Caco-2 (cell line): ENCODE results near the gene TSHZ3. TPM values are rescaled to one million over a fixed set of nuclear protein-coding genes. Genes with fewer than 3 reads are reported as not detected.

ENCODE experiments used
- BruUV-seq: library from RNA; stranded (reverse); fragments of 400-500 nt; replicated peaks from 2 replicates; lab custom pipeline; 2021; lab: Mats Ljungman, UMichigan
- CTCF ChIA-PET: fragments of 300-600 bp; sonication (Branson Sonifier 250); formaldehyde crosslinking; loops from one replicate; lab custom pipeline; 2022; ENCODE audit warnings: antibody characterized with exemption; lab: Charles Lee
- POLR2A ChIA-PET: fragments of 300-600 bp; sonication (Branson Sonifier 250); formaldehyde crosslinking; loops from one replicate; lab custom pipeline; 2022; ENCODE audit warnings: antibody characterized with exemption; lab: Charles Lee
- DNase-seq, 2 experiments: peaks; one replicate each; pipeline versions ENCODE4 v3.0.0 to v3.0.0-alpha.2; 2020 to 2022
- H3K27me3 ChIP-seq: replicated peaks from 2 replicates; pipeline ENCODE4 v1.6.0; 2011; ENCODE audit warnings: low read length; ENCODE audit not compliant: control insufficient read depth, insufficient read depth
- H3K36me3 ChIP-seq: 2 replicates; pipeline ENCODE4 v1.5.1; 2011; ENCODE audit warnings: low read length; ENCODE audit not compliant: control insufficient read depth, insufficient read depth
- H3K4me1 ChIP-seq: fragments of 250-450 bp; sonication (Bioruptor Pico); 2 replicates; pipeline ENCODE4 v1.5.1; 2020; ENCODE audit warnings: mild to moderate bottlenecking
- H3K4me3 ChIP-seq: 2 replicates; pipeline ENCODE4 v1.5.1; 2011; ENCODE audit warnings: low read depth, mild to moderate bottlenecking, control low read depth, low read length
- H3K9me3 ChIP-seq: fragments of 250-450 bp; sonication (Bioruptor Pico); 2 replicates; pipeline ENCODE4 v1.5.1; 2020; ENCODE audit warnings: mild to moderate bottlenecking, moderate library complexity
- H3K27ac Mint-ChIP-seq: one replicate; pipeline ENCODE4 v1.8.0; 2022; ENCODE audit warnings: mixed read lengths; ENCODE audit not compliant: unreplicated experiment
- H3K27me3 Mint-ChIP-seq: one replicate; pipeline ENCODE4 v1.8.0; 2022; ENCODE audit warnings: mixed read lengths; ENCODE audit not compliant: insufficient read depth, unreplicated experiment
- H3K36me3 Mint-ChIP-seq: one replicate; pipeline ENCODE4 v1.8.0; 2022; ENCODE audit warnings: mild to moderate bottlenecking, mixed read lengths; ENCODE audit not compliant: insufficient read depth, unreplicated experiment
- H3K4me1 Mint-ChIP-seq: one replicate; pipeline ENCODE4 v1.8.0; 2022; ENCODE audit warnings: low read depth, mixed read lengths; ENCODE audit not compliant: unreplicated experiment
- H3K4me3 Mint-ChIP-seq: one replicate; pipeline ENCODE4 v1.8.0; 2022; ENCODE audit warnings: mild to moderate bottlenecking, moderate library complexity, mixed read lengths; ENCODE audit not compliant: unreplicated experiment
- H3K9me3 Mint-ChIP-seq: one replicate; pipeline ENCODE4 v1.8.0; 2022; ENCODE audit warnings: mixed read lengths; ENCODE audit not compliant: unreplicated experiment
- intact Hi-C: fragments of 100-400 bp; cut with micrococcal nuclease; formaldehyde crosslinking; loops from one replicate; pipeline ENCODE4 v1.10.0; 2022; ENCODE audit not compliant: unreplicated experiment
- total RNA-seq: library from RNA; stranded (reverse); gene quantifications from 2 replicates; pipeline ENCODE4 v1.2.3, GENCODE V29; 2022
- TF ChIP-seq, protein P1 (sequence below), 2 experiments: fragments of 200-600 bp in 1 of 2; IDR thresholded peaks; 1 replicate in 1 of 2; 2 replicates in 1 of 2; pipeline versions ENCODE4 v1.5.1 to v1.8.0; 2011 to 2022; ENCODE audit warnings: antibody characterized with exemption in 1 of 2, control low read depth in 1 of 2, inconsistent platforms in 1 of 2, low read depth in 1 of 2, low read length in 1 of 2, mild to moderate bottlenecking in 1 of 2, moderate library complexity in 1 of 2; ENCODE audit not compliant: insufficient read depth in 1 of 2, severe bottlenecking in 1 of 2, unreplicated experiment in 1 of 2

The TSHZ3 gene
- total RNA-seq, 1 experiment from 2014 or later = not detected

DNA sequence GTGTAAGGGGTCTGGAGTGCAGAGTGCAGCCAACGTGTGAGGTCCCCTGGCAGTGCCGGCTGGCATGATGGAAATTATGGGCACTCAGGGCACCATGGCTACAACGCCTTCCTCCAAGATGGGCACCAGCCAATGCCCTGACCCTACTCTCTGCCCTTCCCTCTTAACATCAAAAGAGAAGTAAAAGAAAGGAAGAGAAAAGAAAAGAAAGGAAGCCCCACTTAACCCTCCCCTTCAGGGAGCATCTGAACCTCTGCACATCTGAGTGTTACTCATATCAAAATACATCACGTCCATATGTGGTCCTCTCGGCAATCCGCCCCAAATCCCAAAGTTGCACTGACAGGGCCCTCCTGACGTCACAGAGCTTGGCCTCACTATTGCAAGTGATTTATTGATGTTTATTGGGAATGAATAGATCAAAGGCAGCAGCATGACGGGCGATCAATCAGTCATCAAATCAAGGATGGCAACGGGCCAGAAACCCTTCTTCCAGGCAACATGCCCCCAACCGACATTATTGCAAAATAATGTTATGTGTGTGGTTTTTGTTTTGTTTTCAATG, 1.3 kb downstream of the TSHZ3 start:
- intact Hi-C loops = no loop called here
- ChIA-PET POLR2A (no interaction called here), CTCF (no interaction called here)
- Mint-ChIP-seq H3K4me1 (no peaks in the 10 kb centered on the region), H3K36me3 (no peaks in the 10 kb centered on the region), H3K4me3 (peak overlapping the region; percentile 67), H3K27me3 (peaks cover 22% of the 10 kb centered on the region), H3K9me3 (no peaks in the 10 kb centered on the region), H3K27ac (no peak overlapping the region)
- Histone ChIP-seq H3K27me3 (no peaks in the 10 kb centered on the region; the same call in 1 of the 2 replicates), H3K9me3 (no peaks in the 10 kb centered on the region), H3K4me3 (no peak overlapping the region), H3K4me1 (no peaks in the 10 kb centered on the region), H3K36me3 (no peaks in the 10 kb centered on the region)
- TF ChIP-seq, protein P1, sequence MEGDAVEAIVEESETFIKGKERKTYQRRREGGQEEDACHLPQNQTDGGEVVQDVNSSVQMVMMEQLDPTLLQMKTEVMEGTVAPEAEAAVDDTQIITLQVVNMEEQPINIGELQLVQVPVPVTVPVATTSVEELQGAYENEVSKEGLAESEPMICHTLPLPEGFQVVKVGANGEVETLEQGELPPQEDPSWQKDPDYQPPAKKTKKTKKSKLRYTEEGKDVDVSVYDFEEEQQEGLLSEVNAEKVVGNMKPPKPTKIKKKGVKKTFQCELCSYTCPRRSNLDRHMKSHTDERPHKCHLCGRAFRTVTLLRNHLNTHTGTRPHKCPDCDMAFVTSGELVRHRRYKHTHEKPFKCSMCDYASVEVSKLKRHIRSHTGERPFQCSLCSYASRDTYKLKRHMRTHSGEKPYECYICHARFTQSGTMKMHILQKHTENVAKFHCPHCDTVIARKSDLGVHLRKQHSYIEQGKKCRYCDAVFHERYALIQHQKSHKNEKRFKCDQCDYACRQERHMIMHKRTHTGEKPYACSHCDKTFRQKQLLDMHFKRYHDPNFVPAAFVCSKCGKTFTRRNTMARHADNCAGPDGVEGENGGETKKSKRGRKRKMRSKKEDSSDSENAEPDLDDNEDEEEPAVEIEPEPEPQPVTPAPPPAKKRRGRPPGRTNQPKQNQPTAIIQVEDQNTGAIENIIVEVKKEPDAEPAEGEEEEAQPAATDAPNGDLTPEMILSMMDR (IDR thresholded peaks at IDR 0.05; ENCODE audit: insufficient read depth in 1 of 2, low read depth in 1 of 2, low read length in 1 of 2, severe bottlenecking in 1 of 2, unreplicated experiment in 1 of 2) = no peak
- DNase-seq = no peak
- BruUV-seq = no TSS peak

- Mint-ChIP-seq H3K27me3 (peaks cover 22% of the 10 kb centered on the region), H3K4me1 (no peaks in the 10 kb centered on the region), H3K36me3 (no peaks in the 10 kb centered on the region), H3K9me3 (no peaks in the 10 kb centered on the region), H3K27ac (no peak overlapping the region), H3K4me3 (peak overlapping the region; percentile 14)
- CTCF ChIA-PET = no interaction called here
- no peaks in the 10 kb centered on the region for H3K36me3 ChIP-seq
- no peak overlapping the region for H3K4me3 ChIP-seq
- no TSS peak for BruUV-seq
- no peaks in the 10 kb centered on the region for H3K27me3 ChIP-seq
- POLR2A ChIA-PET = no interaction called here
- H3K9me3 ChIP-seq = no peaks in the 10 kb centered on the region
- H3K4me1 ChIP-seq = no peaks in the 10 kb centered on the region
- intact Hi-C loops = no loop called here
- DNase-seq = no peak
- TF ChIP-seq, protein P1 (IDR thresholded peaks at IDR 0.05; ENCODE audit: insufficient read depth in 1 of 2, low read depth in 1 of 2, low read length in 1 of 2, severe bottlenecking in 1 of 2, unreplicated experiment in 1 of 2) = no peak
Observed at GRCh38 chr19:31347354-31347753, 1.9 kb downstream of the TSHZ3 start.

DNA sequence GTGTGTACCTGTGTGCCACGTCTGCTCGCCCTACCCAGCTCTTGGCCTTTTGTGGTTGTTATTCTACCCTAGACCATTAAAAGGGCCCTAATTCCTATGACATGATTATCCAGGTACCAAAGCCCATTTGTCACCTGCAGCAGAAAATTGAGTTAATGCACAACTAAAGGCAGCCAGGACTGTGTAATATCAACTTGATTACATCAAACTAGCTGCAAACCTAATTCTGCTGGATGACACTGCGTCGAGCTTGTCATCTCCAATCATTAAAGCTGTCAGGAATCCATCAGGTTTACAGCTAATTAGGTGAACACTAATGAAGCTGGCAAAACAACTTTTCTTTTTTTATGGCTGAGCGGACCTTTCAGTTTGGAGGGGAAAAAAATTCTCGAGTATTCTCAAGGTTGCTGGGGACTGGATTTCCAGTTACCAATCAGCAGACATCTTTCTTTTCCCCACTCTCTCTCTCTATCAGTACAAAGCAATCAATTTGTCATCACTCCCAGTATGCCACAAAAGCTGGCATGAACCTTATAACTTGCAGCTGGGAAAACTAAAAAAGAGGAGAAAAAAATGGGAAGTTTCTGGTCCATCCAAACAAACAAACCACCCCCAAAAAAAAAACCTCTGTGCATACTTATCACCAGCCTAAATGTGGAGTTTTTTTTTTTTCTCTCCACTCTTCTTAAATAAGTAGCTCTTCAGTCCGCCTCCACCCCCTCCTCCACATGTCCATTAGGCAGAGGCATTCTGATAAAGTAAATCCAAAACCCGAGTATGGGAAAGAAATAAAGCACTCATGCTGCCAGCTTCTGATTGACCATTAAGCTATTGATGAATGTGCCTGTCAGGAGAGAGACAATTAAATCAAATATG, 2.8 kb downstream of the TSHZ3 start:
- intact Hi-C loops = no loop called here
- DNase-seq = no peak
- H3K4me1 Mint-ChIP-seq = no peaks in the 10 kb centered on the region

More for the DNA sequence above, 2.8 kb downstream of the TSHZ3 start:
- no TSS peak for BruUV-seq
- ChIA-PET POLR2A (no interaction called here), CTCF (no interaction called here)
- Mint-ChIP-seq H3K27ac (no peak overlapping the region), H3K27me3 (peaks cover 22% of the 10 kb centered on the region), H3K9me3 (no peaks in the 10 kb centered on the region), H3K36me3 (no peaks in the 10 kb centered on the region), H3K4me3 (no peak overlapping the region)
- Histone ChIP-seq H3K36me3 (no peaks in the 10 kb centered on the region), H3K27me3 (no peaks in the 10 kb centered on the region), H3K4me3 (no peak overlapping the region), H3K9me3 (no peaks in the 10 kb centered on the region), H3K4me1 (no peaks in the 10 kb centered on the region)
- TF ChIP-seq, protein P1 (IDR thresholded peaks at IDR 0.05; ENCODE audit: insufficient read depth in 1 of 2, low read depth in 1 of 2, low read length in 1 of 2, severe bottlenecking in 1 of 2, unreplicated experiment in 1 of 2) = no peak
